ENCODE results near the gene CCDC136.

GRCh38 chr7:128793181-128793547 lies 1.4 kb downstream of the CCDC136 start:
- TF ChIP-seq, protein P1, sequence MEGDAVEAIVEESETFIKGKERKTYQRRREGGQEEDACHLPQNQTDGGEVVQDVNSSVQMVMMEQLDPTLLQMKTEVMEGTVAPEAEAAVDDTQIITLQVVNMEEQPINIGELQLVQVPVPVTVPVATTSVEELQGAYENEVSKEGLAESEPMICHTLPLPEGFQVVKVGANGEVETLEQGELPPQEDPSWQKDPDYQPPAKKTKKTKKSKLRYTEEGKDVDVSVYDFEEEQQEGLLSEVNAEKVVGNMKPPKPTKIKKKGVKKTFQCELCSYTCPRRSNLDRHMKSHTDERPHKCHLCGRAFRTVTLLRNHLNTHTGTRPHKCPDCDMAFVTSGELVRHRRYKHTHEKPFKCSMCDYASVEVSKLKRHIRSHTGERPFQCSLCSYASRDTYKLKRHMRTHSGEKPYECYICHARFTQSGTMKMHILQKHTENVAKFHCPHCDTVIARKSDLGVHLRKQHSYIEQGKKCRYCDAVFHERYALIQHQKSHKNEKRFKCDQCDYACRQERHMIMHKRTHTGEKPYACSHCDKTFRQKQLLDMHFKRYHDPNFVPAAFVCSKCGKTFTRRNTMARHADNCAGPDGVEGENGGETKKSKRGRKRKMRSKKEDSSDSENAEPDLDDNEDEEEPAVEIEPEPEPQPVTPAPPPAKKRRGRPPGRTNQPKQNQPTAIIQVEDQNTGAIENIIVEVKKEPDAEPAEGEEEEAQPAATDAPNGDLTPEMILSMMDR (conservative IDR thresholded peaks at IDR 0.05 in 1 of 2, IDR thresholded peaks at IDR 0.05 in 1 of 2; ENCODE audit: extremely low read depth in 1 of 2, insufficient read depth in 1 of 2, low read depth in 1 of 2, low read length in 2 of 2), result no peak
- no peak for TF ChIP-seq EZH2 (IDR thresholded peaks at IDR 0.05; ENCODE audit: borderline replicate concordance, low read length)

All from mammary epithelial cell (primary cell).